IMR-90 (cell line): Measurements from ENCODE around the gene ZFAND6.

ENCODE experiments used
- CEBPB ChIP-seq: IDR thresholded peaks from 2 replicates; pipeline ENCODE4 v1.6.1; 2012; ENCODE audit warnings: low read depth, low read length, improper control_type of control experiment
- CTCF ChIP-seq: conservative IDR thresholded peaks from 2 replicates; pipeline ENCODE4 v1.5.1; 2012; ENCODE audit warnings: mild to moderate bottlenecking, low read depth, low read length, improper control_type of control experiment

DNA sequence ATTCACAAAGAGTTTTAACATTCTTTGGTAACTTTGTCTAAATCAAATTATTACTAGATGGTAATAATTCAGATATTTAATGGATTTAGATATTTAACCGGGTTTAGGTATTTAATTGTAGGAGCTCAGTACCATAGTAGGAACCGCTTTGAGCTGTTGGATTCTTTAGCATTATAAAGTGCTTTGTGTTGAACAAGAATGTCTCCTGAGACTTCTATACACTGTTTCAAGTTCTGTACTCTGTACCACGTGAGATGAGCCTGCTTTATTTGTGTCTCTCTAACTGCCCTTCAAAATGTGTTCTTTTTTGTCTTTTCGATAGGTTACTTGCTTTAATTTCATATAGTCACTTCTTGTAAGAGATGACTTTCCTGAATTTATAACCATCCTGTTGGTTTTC is 36.0 kb downstream of the ZFAND6 start:
- no peak for TF ChIP-seq CTCF
- TF ChIP-seq CEBPB, result no peak
